CD4-positive, alpha-beta memory T cell (primary cell): Measurements from ENCODE around the gene TNPO3. TPM values are rescaled to one million over a fixed set of nuclear protein-coding genes. Genes with fewer than 3 reads are reported as not detected.

ENCODE experiments used
- CTCF ChIA-PET: fragments of 350-600 bp; sonication (Branson Sonifier 250); formaldehyde crosslinking; loops from one replicate; lab custom pipeline; 2021; ENCODE audit warnings: inconsistent platforms; ENCODE audit not compliant: partially characterized antibody; lab: Charles Lee
- POLR2A ChIA-PET: fragments of 350-600 bp; sonication (Branson Sonifier 250); formaldehyde crosslinking; loops from one replicate; lab custom pipeline; 2021; ENCODE audit not compliant: partially characterized antibody; lab: Charles Lee
- DNase-seq, 5 donors: peaks; one replicate each; pipeline versions ENCODE4 v3.0.0 to v3.0.0-alpha.2; 2020 to 2022; ENCODE audit warnings: mixed read lengths in 1 of 5
- H3K27ac ChIP-seq: one replicate; pipeline ENCODE4 v1.7.0; 2013; ENCODE audit warnings: low read depth, low read length
- H3K27me3 ChIP-seq: 2 replicates; pipeline ENCODE4 v1.7.0; 2013; ENCODE audit warnings: mild to moderate bottlenecking, low read length, moderate library complexity; ENCODE audit not compliant: insufficient read depth
- H3K36me3 ChIP-seq: 2 replicates; pipeline ENCODE4 v1.7.0; 2013; ENCODE audit warnings: mild to moderate bottlenecking, low read length, moderate library complexity; ENCODE audit not compliant: insufficient read depth
- H3K4me1 ChIP-seq: 2 replicates; pipeline ENCODE4 v1.7.0; 2013; ENCODE audit warnings: mild to moderate bottlenecking, low read length, moderate library complexity; ENCODE audit not compliant: insufficient read depth
- H3K4me3 ChIP-seq, 2 donors: one replicate each; pipeline ENCODE4 v1.7.0; 2013; ENCODE audit warnings: low read length in 2 of 2, mild to moderate bottlenecking in 1 of 2
- H3K9me3 ChIP-seq, 2 donors: one replicate each; pipeline ENCODE4 v1.7.0; 2013; ENCODE audit warnings: low read length in 2 of 2, control low read depth in 1 of 2; ENCODE audit not compliant: control insufficient read depth in 1 of 2
- H3K27ac Mint-ChIP-seq, 7 donors: one replicate each; pipeline ENCODE4 v1.8.0; 2020 to 2021; ENCODE audit warnings: mixed read lengths in 7 of 7, mild to moderate bottlenecking in 6 of 7, inconsistent platforms in 3 of 7, moderate library complexity in 3 of 7
- H3K27me3 Mint-ChIP-seq, 2 donors: one replicate each; pipeline ENCODE4 v1.8.0; 2020 to 2021; ENCODE audit warnings: mixed read lengths in 2 of 2
- H3K36me3 Mint-ChIP-seq, 2 donors: one replicate each; pipeline ENCODE4 v1.8.0; 2020 to 2021; ENCODE audit warnings: mixed read lengths in 2 of 2, inconsistent platforms in 1 of 2, mild to moderate bottlenecking in 1 of 2
- H3K4me1 Mint-ChIP-seq, 4 donors: one replicate each; pipeline ENCODE4 v1.8.0; 2020 to 2021; ENCODE audit warnings: mixed read lengths in 4 of 4, mild to moderate bottlenecking in 1 of 4
- H3K4me3 Mint-ChIP-seq, 8 donors: one replicate each; pipeline ENCODE4 v1.8.0; 2020 to 2021; ENCODE audit warnings: mixed read lengths in 8 of 8, mild to moderate bottlenecking in 7 of 8, moderate library complexity in 6 of 8, inconsistent platforms in 3 of 8
- H3K9me3 Mint-ChIP-seq, 8 donors: one replicate each; pipeline ENCODE4 v1.8.0; 2020 to 2021; ENCODE audit warnings: mixed read lengths in 8 of 8, mild to moderate bottlenecking in 5 of 8, inconsistent platforms in 3 of 8, moderate library complexity in 1 of 8
- intact Hi-C: fragments of 100-400 bp; cut with micrococcal nuclease; formaldehyde crosslinking; loops from one replicate; pipeline ENCODE4 v1.15.1; 2023
- polyA plus RNA-seq, 2 donors: library from polyadenylated mRNA; unstranded; fragments of 300-500 nt; fragmentation: Illumina TruSeq; gene quantifications; one replicate each; pipeline ENCODE4 v1.2.3, GENCODE V29; 2021
- total RNA-seq, 2 experiments: library from RNA; stranded (reverse); gene quantifications; one replicate each; pipeline ENCODE4 v1.2.3, GENCODE V29; 2021

The TNPO3 gene
- total and polyA plus RNA-seq, 4 experiments from 2014 or later, result 34.4 to 44.5 (median 41.4) TPM

GRCh38 chr7:129017933-129018538 lies 36.9 kb downstream of the TNPO3 start:
- intact Hi-C loops, result no loop called here
- peaks cover 34 to 45% of the 10 kb centered on the region in 2 donors for H3K36me3 Mint-ChIP-seq
- Histone ChIP-seq H3K9me3 (no peaks in the 10 kb centered on the region), H3K4me1 (peaks cover 12% of the 10 kb centered on the region), H3K36me3 (peaks cover 24% of the 10 kb centered on the region), H3K27me3 (no peaks in the 10 kb centered on the region), H3K27ac (no peak overlapping the region), H3K4me3 (no peak overlapping the region)
- no peaks in the 10 kb centered on the region for H3K27me3 Mint-ChIP-seq
- ChIA-PET CTCF (interaction anchor here (1.0 kb wide), 1 partner anchor 73 kb away, joined by 3 read pairs; no protein-coding TSS in a partner anchor), POLR2A (no interaction called here)
- H3K27ac Mint-ChIP-seq, result peak overlapping the region in 1 of 7 donors; percentile 9
- no peak overlapping the region for H3K4me3 Mint-ChIP-seq
- H3K9me3 Mint-ChIP-seq, result no peaks in the 10 kb centered on the region
- DNase-seq, result no peak
- peaks cover 18 to 31% (median 23%) of the 10 kb centered on the region in 4 donors for H3K4me1 Mint-ChIP-seq

GRCh38 chr7:129017264-129017663 lies 37.6 kb downstream of the TNPO3 start:
- POLR2A ChIA-PET, result no interaction called here

GRCh38 chr7:129014501-129015101 lies 40.3 kb downstream of the TNPO3 start:
- no peaks in the 10 kb centered on the region for H3K9me3 ChIP-seq
- no peak for DNase-seq
- no peak overlapping the region for H3K27ac ChIP-seq
- Mint-ChIP-seq H3K27ac (no peak overlapping the region), H3K36me3 (peaks cover 44 to 63% of the 10 kb centered on the region in 2 donors), H3K9me3 (no peaks in the 10 kb centered on the region), H3K4me1 (peaks cover 12 to 20% (median 18%) of the 10 kb centered on the region in 4 donors), H3K4me3 (no peak overlapping the region), H3K27me3 (no peaks in the 10 kb centered on the region)
- POLR2A ChIA-PET, result no interaction called here
- no peak overlapping the region for H3K4me3 ChIP-seq
- intact Hi-C loops, result no loop called here
- CTCF ChIA-PET, result interaction anchor here (0.6 kb wide), 1 partner anchor 20 kb away, joined by 3 read pairs; no protein-coding TSS in a partner anchor
- peaks cover 34% of the 10 kb centered on the region for H3K36me3 ChIP-seq
- H3K27me3 ChIP-seq, result no peaks in the 10 kb centered on the region
- peaks cover 2% of the 10 kb centered on the region for H3K4me1 ChIP-seq

More at GRCh38 chr7:129017264-129017663, 37.6 kb downstream of the TNPO3 start:
- intact Hi-C loops, result no loop called here
- Mint-ChIP-seq H3K27me3 (no peaks in the 10 kb centered on the region), H3K4me1 (peaks cover 15 to 28% (median 23%) of the 10 kb centered on the region in 4 donors), H3K4me3 (no peak overlapping the region), H3K9me3 (no peaks in the 10 kb centered on the region), H3K27ac (peak overlapping the region in 2 of 7 donors; percentile 7 to 14), H3K36me3 (peaks cover 37 to 52% of the 10 kb centered on the region in 2 donors)
- Histone ChIP-seq H3K27me3 (no peaks in the 10 kb centered on the region), H3K4me1 (peaks cover 8% of the 10 kb centered on the region), H3K27ac (no peak overlapping the region), H3K4me3 (no peak overlapping the region), H3K36me3 (peaks cover 28% of the 10 kb centered on the region), H3K9me3 (no peaks in the 10 kb centered on the region)
- CTCF ChIA-PET, result interaction anchor here (1.0 kb wide), 1 partner anchor 74 kb away, joined by 3 read pairs; no protein-coding TSS in a partner anchor
- DNase-seq, result no peak

- H3K27me3 Mint-ChIP-seq, result no peaks in the 10 kb centered on the region
- no peak for DNase-seq
- Histone ChIP-seq H3K36me3 (peaks cover 36% of the 10 kb centered on the region), H3K4me3 (no peak overlapping the region), H3K27me3 (no peaks in the 10 kb centered on the region), H3K27ac (no peak overlapping the region), H3K4me1 (peaks cover 14% of the 10 kb centered on the region), H3K9me3 (no peaks in the 10 kb centered on the region)
- H3K4me1 Mint-ChIP-seq, result peaks cover 18 to 31% (median 21%) of the 10 kb centered on the region in 4 donors
- ChIA-PET CTCF (no interaction called here), POLR2A (no interaction called here)
- intact Hi-C loops, result no loop called here
- H3K27ac Mint-ChIP-seq, result peak overlapping the region in 1 of 7 donors; percentile 3
- no peaks in the 10 kb centered on the region for H3K9me3 Mint-ChIP-seq
- H3K36me3 Mint-ChIP-seq, result peaks cover 48 to 68% of the 10 kb centered on the region in 2 donors
- no peak overlapping the region for H3K4me3 Mint-ChIP-seq
Measured at GRCh38 chr7:129013048-129013724, 41.7 kb downstream of the TNPO3 start.

GRCh38 chr7:129012641-129013040 lies 42.3 kb downstream of the TNPO3 start:
- Mint-ChIP-seq H3K4me1 (peaks cover 18 to 32% (median 20%) of the 10 kb centered on the region in 4 donors), H3K36me3 (peaks cover 47 to 66% of the 10 kb centered on the region in 2 donors), H3K27me3 (no peaks in the 10 kb centered on the region), H3K4me3 (no peak overlapping the region), H3K27ac (peak overlapping the region in 1 of 7 donors; percentile 3), H3K9me3 (no peaks in the 10 kb centered on the region)
- H3K9me3 ChIP-seq, result no peaks in the 10 kb centered on the region
- ChIA-PET POLR2A (no interaction called here), CTCF (no interaction called here)
- intact Hi-C loops, result no loop called here
- peaks cover 36% of the 10 kb centered on the region for H3K36me3 ChIP-seq
- H3K4me3 ChIP-seq, result no peak overlapping the region
- H3K27ac ChIP-seq, result no peak overlapping the region
- no peak for DNase-seq
- peaks cover 18% of the 10 kb centered on the region for H3K4me1 ChIP-seq
- H3K27me3 ChIP-seq, result no peaks in the 10 kb centered on the region

GRCh38 chr7:129010075-129010474 lies 44.8 kb downstream of the TNPO3 start:
- Mint-ChIP-seq H3K4me1 (peaks cover 20 to 40% (median 23%) of the 10 kb centered on the region in 4 donors), H3K36me3 (peaks cover 44 to 69% of the 10 kb centered on the region in 2 donors), H3K4me3 (no peak overlapping the region), H3K27me3 (no peaks in the 10 kb centered on the region), H3K9me3 (no peaks in the 10 kb centered on the region), H3K27ac (peak overlapping the region in 3 of 7 donors; percentile 15 to 49 (median 16))
- Histone ChIP-seq H3K27ac (no peak overlapping the region), H3K9me3 (no peaks in the 10 kb centered on the region), H3K36me3 (peaks cover 34% of the 10 kb centered on the region), H3K4me3 (no peak overlapping the region), H3K4me1 (peaks cover 18% of the 10 kb centered on the region), H3K27me3 (no peaks in the 10 kb centered on the region)
- DNase-seq, result no peak
- ChIA-PET CTCF (interaction anchor here (1.7 kb wide), 1 partner anchor 82 kb away, joined by 6 read pairs; no protein-coding TSS in a partner anchor), POLR2A (no interaction called here)
- intact Hi-C loops, result no loop called here

GRCh38 chr7:129009437-129009836 lies 45.5 kb downstream of the TNPO3 start:
- Mint-ChIP-seq H3K36me3 (peaks cover 44 to 66% of the 10 kb centered on the region in 2 donors), H3K27me3 (no peaks in the 10 kb centered on the region), H3K27ac (peak overlapping the region in 4 of 7 donors; percentile 5 to 88 (median 40)), H3K9me3 (no peaks in the 10 kb centered on the region), H3K4me3 (no peak overlapping the region), H3K4me1 (peaks cover 20 to 40% (median 23%) of the 10 kb centered on the region in 4 donors)
- ChIA-PET CTCF (interaction anchor here (1.7 kb wide), 1 partner anchor 82 kb away, joined by 6 read pairs; no protein-coding TSS in a partner anchor), POLR2A (no interaction called here)
- no peak overlapping the region for H3K4me3 ChIP-seq
- H3K36me3 ChIP-seq, result peaks cover 28% of the 10 kb centered on the region
- no peak for DNase-seq
- H3K9me3 ChIP-seq, result no peaks in the 10 kb centered on the region
- intact Hi-C loops, result no loop called here
- H3K27ac ChIP-seq, result no peak overlapping the region
- H3K4me1 ChIP-seq, result peaks cover 18% of the 10 kb centered on the region
- H3K27me3 ChIP-seq, result no peaks in the 10 kb centered on the region
